Panc1 (cell line): ENCODE measurements around the gene RPH3AL. TPM values are rescaled to one million over a fixed set of nuclear protein-coding genes. Genes with fewer than 3 reads are reported as not detected.

Experiments used
- ATAC-seq: fragments of 200-7000 bp; cut with Tn5 transposase; 2 replicates; pipeline ENCODE4 v1.9.1; 2020; ENCODE audit warnings: mild to moderate bottlenecking, moderate library complexity
- BruUV-seq: library from RNA; stranded (reverse); fragments of 400-500 nt; replicated peaks from 2 replicates; lab custom pipeline; 2021; lab: Mats Ljungman, UMichigan
- CTCF ChIA-PET: fragments of 300-600 bp; sonication (Branson Sonifier 250); formaldehyde crosslinking; loops from one replicate; lab custom pipeline; 2022; ENCODE audit warnings: antibody characterized with exemption; lab: Charles Lee
- POLR2A ChIA-PET: fragments of 300-600 bp; sonication (Branson Sonifier 250); formaldehyde crosslinking; loops from one replicate; lab custom pipeline; 2022; ENCODE audit warnings: antibody characterized with exemption; lab: Charles Lee
- DNase-seq: peaks from one replicate; pipeline ENCODE4 v3.0.0-alpha.2; 2010; ENCODE audit warnings: low read depth, low spot score
- H3K27ac ChIP-seq: 2 replicates; pipeline ENCODE4 v1.5.1; 2011; ENCODE audit warnings: mild to moderate bottlenecking, low read length, inconsistent platforms
- H3K27me3 ChIP-seq: fragments of 200-500 bp; sonication (Bioruptor generic); 2 replicates; pipeline ENCODE4 v1.6.0; 2014; ENCODE audit warnings: low read length, inconsistent platforms; ENCODE audit not compliant: control insufficient read depth, insufficient read depth
- H3K36me3 ChIP-seq: fragments of 200-500 bp; sonication (Bioruptor generic); 2 replicates; pipeline ENCODE4 v1.5.1; 2014; ENCODE audit warnings: inconsistent platforms, mild to moderate bottlenecking, low read length, moderate library complexity; ENCODE audit not compliant: control insufficient read depth, insufficient read depth
- H3K4me1 ChIP-seq: 2 replicates; pipeline ENCODE4 v1.5.1; 2011; ENCODE audit warnings: inconsistent platforms, mild to moderate bottlenecking, low read length, moderate library complexity; ENCODE audit not compliant: control insufficient read depth, insufficient read depth
- H3K4me3 ChIP-seq, 2 experiments: 2 replicates each; pipeline ENCODE4 v1.5.1; 2011 to 2012; ENCODE audit warnings: low read depth in 2 of 2, low read length in 2 of 2, mild to moderate bottlenecking in 2 of 2, inconsistent platforms in 1 of 2, moderate library complexity in 1 of 2
- H3K9me3 ChIP-seq: fragments of 200-500 bp; sonication (Bioruptor generic); 2 replicates; pipeline ENCODE4 v1.5.1; 2014; ENCODE audit warnings: low read depth, mild to moderate bottlenecking, inconsistent platforms, low read length, moderate library complexity; ENCODE audit not compliant: control insufficient read depth, insufficient read depth
- CTCF ChIP-seq: fragments of 450-650 bp; IDR thresholded peaks from 2 replicates; pipeline ENCODE4 v1.5.1; 2017; ENCODE audit warnings: mild to moderate bottlenecking
- POLR2AphosphoS5 ChIP-seq: IDR thresholded peaks from 2 replicates; pipeline ENCODE4 v1.6.1; 2012; ENCODE audit warnings: mild to moderate bottlenecking, low read depth, low read length, moderate library complexity
- REST ChIP-seq, 2 experiments: IDR thresholded peaks; 2 replicates each; pipeline ENCODE4 v1.6.1; 2011 to 2012; ENCODE audit warnings: low read depth in 2 of 2, control low read depth in 1 of 2, low read length in 1 of 2, mild to moderate bottlenecking in 1 of 2, moderate library complexity in 1 of 2; ENCODE audit not compliant: insufficient read depth in 1 of 2
- SIN3A ChIP-seq: IDR thresholded peaks from 2 replicates; pipeline ENCODE4 v1.6.1; 2012; ENCODE audit warnings: low read depth, mild to moderate bottlenecking, low read length, moderate library complexity, borderline replicate concordance; ENCODE audit not compliant: insufficient read depth
- TCF7L2 ChIP-seq: IDR thresholded peaks from 2 replicates; pipeline ENCODE4 v1.6.1; 2011; ENCODE audit warnings: mild to moderate bottlenecking, low read depth, low read length, inconsistent platforms
- in situ Hi-C: cut with HindIII; loops from 2 replicates; pipeline ENCODE4 v1.10.0; 2016; ENCODE audit warnings: low sequenced_read_pairs, low pct_unique_long_range_greater_than_20kb
- intact Hi-C: fragments of 100-400 bp; cut with micrococcal nuclease; formaldehyde crosslinking; loops from one replicate; pipeline ENCODE4 v1.10.0; 2022; ENCODE audit not compliant: unreplicated experiment
- total RNA-seq: library from RNA; stranded (reverse); gene quantifications from one replicate; pipeline ENCODE4 v1.2.1, GENCODE V29; 2021; ENCODE audit not compliant: unreplicated experiment

The RPH3AL gene
- total RNA-seq, 1 experiment from 2014 or later: 2.2 TPM

- intact Hi-C loops (no loop called here), in situ Hi-C loops (no loop called here)
- no peak for TF ChIP-seq CTCF
- no peak for TF ChIP-seq TCF7L2
- TF ChIP-seq POLR2AphosphoS5: no peak
- TF ChIP-seq SIN3A: no peak
- no peak for TF ChIP-seq REST (IDR thresholded peaks at IDR 0.05; ENCODE audit: insufficient read depth in 1 of 2, low read depth in 2 of 2, low read length in 1 of 2)
- Histone ChIP-seq H3K9me3 (no peaks in the 10 kb centered on the region), H3K27ac (no peak overlapping the region), H3K27me3 (no peaks in the 10 kb centered on the region), H3K4me3 (no peak overlapping the region), H3K36me3 (no peaks in the 10 kb centered on the region), H3K4me1 (no peaks in the 10 kb centered on the region)
- CTCF ChIA-PET: no interaction called here
- DNase-seq: no peak
- POLR2A ChIA-PET: no interaction called here
- no peak for ATAC-seq
- BruUV-seq: no TSS peak
Measured at GRCh38 chr17:302300-302698, 50.3 kb downstream of the RPH3AL start.

- Histone ChIP-seq H3K27me3 (no peaks in the 10 kb centered on the region), H3K4me3 (no peak overlapping the region), H3K9me3 (no peaks in the 10 kb centered on the region), H3K36me3 (no peaks in the 10 kb centered on the region), H3K4me1 (no peaks in the 10 kb centered on the region), H3K27ac (no peak overlapping the region)
- ATAC-seq (no peak), DNase-seq (no peak)
- no TSS peak for BruUV-seq
- CTCF ChIA-PET: no interaction called here
- intact Hi-C loops (no loop called here), in situ Hi-C loops (no loop called here)
- TF ChIP-seq POLR2AphosphoS5: no peak
- no peak for TF ChIP-seq REST (IDR thresholded peaks at IDR 0.05; ENCODE audit: insufficient read depth in 1 of 2, low read depth in 2 of 2, low read length in 1 of 2)
- TF ChIP-seq SIN3A: no peak
- TF ChIP-seq CTCF: no peak
- no peak for TF ChIP-seq TCF7L2
- POLR2A ChIA-PET: no interaction called here
Measured at GRCh38 chr17:301681-302299, 50.8 kb downstream of the RPH3AL start.
